HG03060 (cell line): ENCODE results near the gene PDCD7.

ENCODE experiments used
- ATAC-seq: cut with Tn5 transposase; IDR thresholded peaks from one replicate; pipeline ENCODE4 v1.9.1; 2021; ENCODE audit warnings: low read depth, moderate number of reproducible peaks; ENCODE audit not compliant: unreplicated experiment

PDCD7 gene

DNA sequence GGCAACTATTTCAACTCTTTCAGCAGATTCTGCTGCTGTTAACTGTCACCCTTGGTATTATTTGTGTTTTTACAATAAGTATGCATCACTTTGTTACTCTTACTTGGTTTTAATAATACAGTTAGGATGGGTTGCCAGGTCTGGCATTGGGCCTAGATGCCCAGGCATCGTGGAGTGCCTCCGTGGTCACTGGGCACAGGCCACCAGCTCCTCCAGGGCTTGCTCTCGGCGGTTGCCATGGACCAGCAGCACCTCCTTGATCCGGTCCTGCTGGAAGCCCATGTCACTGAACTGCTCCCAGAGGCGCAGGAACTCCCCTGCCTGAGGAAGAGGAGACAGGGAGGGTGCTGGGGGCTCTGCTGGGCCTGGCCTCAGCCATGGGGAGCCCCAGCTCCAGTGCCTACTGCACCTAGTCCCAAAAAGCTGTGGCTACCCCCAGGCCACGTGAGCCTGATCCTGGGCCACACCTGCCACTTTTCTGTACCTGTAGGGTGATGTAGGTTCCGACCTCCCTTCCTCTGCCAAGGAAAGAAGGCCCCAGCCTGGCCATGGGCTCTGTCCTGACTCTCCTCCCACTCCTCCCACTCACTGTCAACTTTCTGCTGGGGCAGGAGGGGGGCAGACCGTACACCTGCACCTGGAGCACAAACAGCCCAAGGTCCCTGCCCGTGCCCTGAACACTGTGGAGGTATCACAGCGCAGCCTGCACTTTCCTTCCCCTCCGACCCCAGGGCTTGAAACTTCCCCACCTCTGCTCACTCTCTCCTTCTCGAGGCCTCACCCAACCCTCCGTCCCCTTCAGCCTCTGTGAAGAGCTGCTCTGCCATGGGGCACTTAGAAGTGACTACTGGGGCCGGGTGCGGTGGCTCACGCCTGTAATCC lies 40.5 kb downstream of the PDCD7 start:
- no peak for ATAC-seq

DNA sequence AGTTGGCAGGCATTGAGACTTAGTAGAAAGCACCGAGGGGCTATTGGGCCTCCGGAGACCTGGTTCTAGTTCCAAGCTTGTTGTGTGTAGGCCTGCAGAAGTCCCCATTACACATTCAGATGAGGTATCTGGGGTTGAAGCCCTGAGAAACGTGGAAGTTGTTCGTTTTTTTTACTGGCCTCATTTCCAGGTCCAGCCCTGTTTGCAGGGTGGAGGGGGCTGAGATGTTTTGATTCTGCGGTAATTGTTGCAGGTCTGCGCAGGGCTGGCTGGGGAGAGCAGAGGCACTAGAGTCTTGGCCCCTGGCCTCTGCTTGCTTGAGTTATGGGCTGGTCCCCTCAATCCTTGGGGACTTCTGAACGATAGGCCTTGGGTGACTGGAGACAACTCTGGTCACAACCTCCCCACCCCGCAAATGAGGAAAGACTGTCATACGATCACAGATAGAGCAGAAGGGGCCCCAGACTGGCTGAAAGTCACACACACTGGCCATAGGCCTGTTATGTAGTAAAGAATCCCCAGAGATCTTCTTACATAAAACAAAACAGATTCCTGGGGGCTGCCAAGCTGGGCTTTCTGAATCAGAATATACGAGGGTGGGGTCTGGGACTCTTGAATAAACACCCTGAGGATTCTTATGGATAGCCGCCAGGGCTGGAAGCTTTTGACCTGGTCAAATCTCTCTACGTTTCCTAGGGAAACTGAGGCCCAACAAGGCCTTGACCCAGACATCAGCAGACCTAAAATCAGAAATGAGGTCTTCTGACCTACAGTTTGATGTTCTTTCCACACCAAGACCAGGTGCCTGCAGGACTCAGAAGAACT lies 41.5 kb downstream of the PDCD7 start:
- ATAC-seq, result no peak

DNA sequence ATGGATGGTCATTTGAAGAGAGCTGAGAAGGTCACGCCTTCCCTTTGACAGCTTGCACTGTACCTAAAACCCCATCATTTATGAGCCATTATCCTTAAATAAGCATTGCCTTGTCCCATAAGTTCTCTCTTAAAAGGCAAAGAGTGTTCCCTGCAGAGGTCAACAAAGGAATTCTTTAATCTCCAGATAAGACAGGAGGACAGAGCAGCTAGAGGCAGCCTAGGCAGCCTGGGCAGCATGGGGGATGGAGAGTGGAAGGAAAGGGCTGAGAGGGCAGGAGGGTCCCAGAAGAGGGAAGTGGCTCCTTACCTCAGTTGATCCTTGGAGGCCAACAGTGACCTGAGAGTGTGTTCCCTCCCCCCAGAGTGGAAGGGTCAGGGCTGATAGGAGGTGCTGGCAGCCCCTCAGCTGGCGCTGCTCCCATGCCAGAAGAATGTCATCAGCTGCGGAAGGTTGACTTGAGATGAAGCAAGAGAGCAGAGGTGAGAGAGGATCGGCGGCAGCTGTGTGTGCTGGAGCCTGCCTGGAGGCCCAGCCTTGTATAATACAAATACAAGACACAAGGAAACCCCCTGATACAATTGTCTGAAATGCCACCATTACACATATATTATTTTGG lies 44.3 kb downstream of the PDCD7 start:
- ATAC-seq, result no peak

DNA sequence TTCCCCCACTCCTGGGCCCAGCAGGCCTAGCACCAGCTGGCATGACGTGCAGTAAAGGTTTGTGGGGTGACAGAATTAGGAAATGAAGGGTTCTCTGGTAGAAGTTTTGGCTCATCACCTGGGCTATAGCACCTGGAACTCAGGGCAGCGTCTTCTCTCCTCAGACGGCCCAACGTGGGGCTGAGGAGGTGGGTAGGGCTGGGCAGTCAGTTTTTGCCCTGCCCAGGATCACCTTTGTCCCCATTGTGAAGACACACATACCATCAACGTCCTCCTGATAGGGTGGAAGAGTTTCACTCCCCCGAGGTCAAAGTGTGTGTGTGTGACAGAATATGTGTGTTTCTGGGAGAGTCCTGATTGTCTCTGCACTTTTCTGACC lies 45.0 kb downstream of the PDCD7 start:
- ATAC-seq, result no peak

DNA sequence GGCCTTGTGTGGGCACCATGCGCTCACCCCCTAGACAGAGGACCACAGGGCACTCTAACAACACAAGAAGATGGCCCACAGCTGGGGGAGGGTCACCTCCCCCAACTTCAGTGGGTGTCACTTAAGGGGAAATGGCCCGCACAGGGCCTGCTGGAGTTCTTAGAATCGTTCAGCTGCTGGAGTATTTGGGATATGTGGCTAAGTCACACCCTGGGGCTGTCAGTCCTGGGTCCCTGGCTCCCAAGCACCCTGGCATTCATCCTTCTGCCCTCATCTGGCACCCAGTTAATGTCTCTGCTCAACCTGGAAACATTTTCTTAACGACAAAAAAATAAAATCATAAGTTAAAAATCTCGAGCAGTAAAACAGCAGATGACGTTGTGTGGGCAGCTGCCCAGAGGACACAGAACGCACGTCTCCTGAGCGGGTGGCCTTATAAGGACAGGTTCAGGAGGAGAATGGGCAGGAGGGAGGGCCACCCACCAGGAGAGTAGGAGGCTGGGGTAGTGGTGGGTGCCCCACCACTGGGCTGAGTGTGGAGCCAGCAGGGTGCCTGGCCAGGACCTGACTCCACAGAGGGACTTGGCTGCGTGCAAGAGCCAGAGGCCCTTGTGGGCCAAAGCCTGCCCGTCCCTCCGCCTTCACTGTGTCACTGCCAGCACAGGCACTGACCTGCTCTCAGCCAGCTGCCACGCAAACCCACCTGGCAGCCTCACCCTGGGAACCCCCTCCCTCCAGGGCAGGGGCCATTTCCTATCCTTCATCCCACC lies 45.5 kb downstream of the PDCD7 start:
- no peak for ATAC-seq

DNA sequence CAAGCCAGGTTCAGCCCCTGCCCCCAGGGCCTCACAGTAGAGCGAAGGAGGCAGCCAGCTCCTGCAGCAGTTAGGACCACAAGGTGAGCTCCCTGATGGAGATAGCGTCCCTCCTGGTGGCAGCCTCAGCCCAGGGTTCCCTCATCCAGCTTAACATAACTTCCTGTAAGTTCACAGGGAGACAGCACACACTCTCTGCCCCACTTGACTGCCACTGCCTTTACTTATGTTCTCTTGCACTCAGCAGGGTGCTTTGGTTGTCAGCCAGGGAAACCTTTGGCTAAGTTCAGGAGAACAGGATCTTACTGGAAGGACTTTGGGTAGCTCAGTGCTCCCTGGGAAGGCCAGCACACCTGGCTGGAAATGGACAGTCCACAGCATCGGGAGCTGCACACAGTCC lies 46.2 kb downstream of the PDCD7 start:
- no peak for ATAC-seq

DNA sequence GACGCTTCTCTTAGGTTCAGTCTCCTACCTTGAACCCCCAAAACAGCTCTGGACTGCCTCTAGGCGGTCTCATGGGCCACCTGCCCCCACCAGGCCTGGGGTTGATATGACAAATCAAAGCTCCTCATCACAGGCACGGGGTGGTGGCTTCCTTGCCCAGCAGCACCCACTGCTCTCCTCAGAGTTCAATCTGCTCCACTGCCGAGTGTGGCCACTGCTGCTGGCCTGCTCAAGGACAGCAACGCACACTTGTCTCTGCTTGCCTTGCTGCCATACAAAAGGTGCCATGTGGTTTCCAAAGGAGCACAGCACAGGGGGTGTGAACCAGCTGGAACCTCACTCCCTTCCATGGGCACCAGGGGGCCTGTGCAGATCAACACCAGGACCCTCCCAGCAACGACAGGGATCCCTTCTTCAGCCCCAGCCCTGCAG lies 46.9 kb downstream of the PDCD7 start:
- ATAC-seq, result no peak

DNA sequence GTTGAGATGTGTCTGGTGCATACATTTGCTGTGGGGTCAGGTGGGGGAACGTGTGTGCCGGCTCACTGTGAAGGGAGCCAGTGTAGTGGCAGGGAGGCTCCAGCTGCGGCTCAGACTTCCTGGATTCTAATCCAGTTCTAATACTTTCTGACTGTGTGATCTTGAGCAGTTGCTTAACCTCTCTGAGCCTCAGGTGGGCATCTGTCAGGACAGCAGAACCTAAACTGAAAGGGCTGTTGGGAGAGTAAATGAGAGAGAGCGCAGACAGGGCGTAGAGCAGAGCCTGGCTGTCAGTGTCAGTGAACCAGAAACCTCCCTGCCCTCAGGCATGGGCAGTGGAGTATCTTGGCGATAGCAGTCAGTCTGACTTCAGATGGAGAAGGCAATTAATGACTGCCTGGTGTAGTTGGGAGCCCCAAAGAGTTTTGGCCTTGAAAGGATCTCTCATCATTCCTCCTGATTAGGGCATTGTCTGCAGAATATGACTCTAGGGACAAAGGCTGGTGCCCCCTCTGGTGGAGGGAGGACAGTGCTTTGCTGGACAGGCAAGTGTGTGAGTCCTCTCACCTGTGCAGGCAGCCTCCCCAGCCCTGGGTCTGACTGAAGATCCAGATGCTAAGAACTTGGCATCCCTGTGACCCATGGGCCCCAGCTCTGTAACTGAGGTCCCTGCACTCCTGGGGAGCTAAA lies 47.5 kb downstream of the PDCD7 start:
- ATAC-seq, result no peak

DNA sequence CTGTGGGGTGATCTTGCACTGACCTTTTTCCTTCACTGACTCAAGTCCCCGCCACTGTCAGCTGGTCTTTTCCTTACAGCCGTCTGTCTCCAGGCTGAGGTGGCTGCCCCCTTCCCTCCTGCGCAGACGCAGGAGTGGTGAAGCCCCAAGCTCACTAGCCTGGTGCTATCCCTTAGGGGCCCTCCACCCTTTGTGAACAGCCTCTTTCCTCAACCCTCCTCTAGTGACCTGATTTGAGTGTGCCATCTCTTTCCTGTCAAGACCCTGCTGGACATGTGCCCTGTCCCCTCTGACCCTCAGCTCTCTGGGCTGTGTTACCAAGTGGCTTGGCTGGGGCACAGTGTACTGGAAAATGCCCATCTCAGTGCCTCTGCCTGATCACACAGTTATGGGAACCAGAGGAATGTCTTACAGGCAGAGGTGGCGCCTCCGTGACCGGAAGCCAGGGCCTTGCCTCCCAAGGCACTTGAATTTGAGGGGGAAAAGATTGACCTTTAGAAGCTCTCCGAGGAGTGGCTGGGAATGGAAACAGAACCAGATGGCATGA lies 48.3 kb downstream of the PDCD7 start:
- ATAC-seq, result no peak

DNA sequence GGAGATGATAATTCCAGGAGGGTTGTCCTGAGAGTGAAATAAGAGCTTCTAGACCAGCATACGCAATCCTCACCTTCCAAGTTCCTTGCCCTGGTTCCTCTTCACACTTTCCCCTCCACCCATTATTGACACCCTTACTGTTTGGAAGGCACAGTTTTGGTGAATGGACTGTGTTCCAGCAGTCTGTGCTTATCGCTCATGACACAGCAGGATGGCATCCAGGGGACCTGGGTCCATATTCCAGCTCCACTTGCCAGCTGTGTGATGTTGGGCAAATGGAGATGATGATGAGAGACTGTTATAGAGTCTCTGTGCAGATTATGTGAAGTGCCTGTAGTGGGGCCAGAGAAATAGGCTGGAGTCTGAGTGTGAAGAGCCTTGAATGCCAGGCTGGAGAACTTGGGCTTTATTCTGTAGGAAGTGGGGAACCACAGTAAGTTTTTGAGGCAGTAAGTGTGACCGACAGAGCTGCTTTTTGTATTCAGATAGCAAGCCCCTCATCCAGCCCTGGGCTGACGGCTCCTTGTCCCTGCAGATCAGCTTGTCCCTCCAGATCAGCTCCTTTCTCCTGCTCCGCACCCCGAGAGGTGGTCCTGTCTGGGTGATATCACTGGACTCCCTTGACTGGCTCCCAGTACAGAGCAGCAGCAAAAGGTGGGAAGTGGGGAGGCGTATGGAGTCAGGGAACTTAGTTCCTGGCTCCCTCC lies 49.0 kb downstream of the PDCD7 start:
- ATAC-seq, result no peak

DNA sequence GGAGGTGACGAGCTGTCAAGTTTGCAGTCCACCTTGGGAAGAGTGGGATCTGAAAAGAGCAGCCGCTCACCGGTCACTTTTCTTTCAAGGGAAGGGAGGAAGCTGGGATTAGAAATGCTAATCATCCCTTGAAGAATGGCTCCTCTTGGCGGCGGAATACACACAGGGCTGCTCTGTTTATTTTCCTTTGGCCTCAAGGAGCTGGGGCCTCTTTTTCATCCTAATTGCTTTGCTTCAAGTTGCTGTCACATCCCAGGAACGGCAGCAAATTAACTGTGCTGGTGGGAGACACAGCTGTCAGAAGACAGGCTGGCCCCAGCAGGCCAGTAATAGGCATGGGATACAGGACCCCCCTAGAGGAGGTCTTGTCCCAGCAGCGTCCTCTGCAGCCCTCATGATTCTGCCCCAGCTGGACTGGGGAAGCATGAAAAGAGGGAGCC lies 50.3 kb downstream of the PDCD7 start:
- ATAC-seq, result no peak

DNA sequence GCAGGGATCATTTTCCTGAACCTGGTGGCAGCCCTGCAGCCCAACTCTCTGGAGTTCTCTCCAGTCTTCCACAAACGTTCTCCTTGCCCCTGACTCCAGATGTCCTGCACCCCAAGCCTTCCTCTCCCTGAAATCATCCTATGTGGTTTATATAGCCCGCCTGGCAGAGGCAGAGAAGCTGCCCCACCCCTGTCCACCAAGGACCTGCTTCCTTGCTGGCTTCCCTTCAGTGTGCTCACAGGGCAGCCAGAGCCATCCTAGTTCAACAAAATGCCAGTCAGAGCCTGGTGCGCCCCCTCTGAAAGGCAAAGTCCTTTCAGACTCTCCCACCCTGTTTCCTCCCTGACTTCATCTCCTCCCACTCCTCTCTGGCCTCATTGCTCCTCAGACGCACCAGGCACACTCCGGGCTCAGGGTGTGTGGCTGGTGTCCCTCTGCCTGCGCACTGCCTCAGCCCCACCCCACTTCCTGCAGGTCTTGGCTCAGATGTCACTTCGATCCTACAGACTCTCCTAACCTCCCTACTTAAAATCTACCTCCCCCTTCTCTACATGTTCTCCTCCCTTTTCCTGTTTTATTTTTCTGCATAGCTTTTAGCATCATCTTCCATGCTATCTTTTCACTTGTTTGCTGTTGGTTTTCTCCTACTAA lies 51.2 kb downstream of the PDCD7 start:
- no peak for ATAC-seq

DNA sequence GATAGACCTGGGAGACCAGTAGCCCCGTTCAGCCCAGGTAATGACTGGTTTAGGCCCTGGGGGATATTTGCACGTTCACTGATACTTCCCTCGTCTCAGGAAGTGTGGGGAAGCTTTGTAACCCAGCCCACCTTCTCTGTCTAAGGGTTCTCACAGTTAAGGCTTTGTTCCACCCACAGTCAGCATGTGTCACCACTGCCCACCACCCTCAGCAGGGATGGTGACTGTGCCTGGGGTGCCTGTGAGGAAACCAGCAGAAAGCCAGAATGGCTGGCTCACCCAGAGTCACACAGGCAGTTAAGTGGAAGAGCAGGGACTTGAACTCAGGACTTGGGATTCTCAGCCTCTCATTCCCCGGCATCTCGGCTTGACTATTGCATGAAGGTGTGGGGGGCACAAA lies 51.9 kb downstream of the PDCD7 start:
- no peak for ATAC-seq

DNA sequence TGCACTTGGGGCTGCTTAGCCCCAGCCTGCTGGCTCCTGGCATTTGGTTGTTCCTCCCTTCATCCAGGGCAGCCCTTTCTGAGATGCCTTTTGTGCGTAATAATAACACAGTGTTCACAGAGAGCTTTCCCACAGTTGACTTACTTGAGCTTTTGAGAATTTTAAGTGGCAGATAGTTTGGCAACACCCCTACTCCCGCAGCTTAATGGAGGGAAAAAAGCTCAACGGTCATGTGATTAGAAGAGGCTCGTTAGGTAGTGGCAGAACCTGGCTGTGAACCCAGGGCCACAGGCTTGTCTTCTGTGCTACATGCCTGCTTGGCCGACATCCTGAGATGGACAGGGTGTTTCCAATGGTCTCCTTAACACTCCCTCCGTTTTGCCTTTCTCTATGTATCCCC lies 52.3 kb downstream of the PDCD7 start:
- no peak for ATAC-seq

DNA sequence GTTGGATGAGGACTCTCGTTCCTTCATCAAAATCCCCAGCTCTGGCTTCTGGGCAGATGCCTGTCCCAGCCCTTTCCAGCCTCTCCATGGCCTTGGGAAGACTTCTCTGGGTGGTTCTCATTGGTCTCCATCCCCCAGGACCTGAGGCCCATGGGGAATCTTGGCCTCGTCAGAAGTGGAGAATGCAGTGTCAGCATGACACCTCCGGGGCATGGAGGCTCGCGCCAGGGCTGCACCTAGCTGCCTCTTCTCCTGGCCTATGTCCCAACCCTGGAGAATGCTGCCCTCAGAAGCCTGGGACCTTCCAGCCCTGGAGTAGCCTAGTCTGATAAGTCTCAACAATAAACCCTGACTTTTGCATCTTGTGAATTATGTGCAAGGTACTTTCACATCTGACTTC lies 54.0 kb downstream of the PDCD7 start:
- ATAC-seq, result no peak

DNA sequence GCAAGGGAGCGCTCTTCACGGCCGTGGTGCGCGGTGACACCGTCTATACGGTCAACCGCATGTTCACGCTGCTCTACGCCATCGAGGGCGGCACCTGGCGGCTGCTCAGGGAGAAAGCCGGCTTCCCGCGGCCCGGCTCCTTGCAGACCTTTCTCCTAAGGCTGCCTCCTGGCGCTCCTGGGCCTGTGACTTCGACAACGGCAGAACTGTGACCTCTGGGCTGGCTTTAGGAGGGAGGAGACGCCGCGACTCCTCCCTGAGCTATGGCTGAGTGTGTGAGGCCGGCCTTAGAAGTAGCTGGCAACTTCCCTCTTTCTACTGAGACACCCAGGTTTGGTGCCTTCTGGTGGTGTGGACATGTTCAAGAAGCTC lies 55.6 kb downstream of the PDCD7 start:
- no peak for ATAC-seq

DNA sequence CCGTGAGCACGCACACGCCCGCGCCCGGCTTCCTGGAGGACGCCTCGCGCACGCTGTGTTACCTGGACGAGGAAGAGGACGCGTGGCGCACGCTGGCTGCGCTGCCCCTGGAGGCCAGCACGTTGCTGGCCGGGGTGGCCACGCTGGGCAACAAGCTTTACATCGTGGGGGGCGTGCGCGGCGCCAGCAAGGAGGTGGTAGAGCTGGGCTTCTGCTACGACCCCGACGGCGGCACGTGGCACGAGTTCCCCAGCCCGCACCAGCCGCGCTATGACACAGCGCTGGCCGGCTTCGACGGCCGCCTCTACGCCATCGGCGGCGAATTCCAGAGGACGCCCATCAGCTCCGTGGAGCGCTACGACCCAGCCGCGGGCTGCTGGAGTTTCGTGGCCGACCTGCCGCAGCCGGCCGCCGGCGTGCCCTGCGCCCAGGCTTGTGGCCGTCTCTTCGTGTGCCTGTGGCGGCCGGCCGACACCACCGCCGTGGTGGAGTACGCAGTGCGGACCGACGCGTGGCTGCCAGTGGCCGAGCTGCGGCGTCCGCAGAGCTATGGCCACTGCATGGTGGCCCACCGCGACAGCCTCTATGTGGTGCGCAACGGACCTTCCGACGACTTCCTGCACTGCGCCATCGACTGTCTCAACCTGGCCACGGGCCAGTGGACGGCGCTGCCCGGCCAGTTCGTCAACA lies 56.2 kb downstream of the PDCD7 start:
- ATAC-seq, result no peak
